ENCODE measurements around the gene LY6G6C. TPM values are rescaled to one million over a fixed set of nuclear protein-coding genes. Genes with fewer than 3 reads are reported as not detected.
A peak's percentile ranks its signal among the peaks of the same experiment; 100 is the strongest.

The LY6G6C gene
- total RNA-seq, 1 experiment from 2014 or later = not detected

DNA sequence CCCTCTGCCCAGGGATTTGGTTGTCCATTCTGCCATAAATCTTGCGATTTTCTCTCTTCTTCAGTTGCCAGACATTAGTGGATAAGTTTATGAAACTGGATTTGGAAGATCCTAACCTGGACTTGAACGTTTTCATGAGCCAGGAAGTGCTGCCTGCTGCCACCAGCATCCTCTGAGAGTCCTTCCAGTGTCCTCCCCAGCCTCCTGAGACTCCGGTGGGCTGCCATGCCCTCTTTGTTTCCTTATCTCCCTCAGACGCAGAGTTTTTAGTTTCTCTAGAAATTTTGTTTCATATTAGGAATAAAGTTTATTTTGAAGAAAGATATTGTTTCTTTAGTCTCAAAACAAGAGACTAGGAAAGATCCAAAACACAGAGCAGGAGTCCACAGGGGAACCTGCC lies 40.8 kb upstream of the LY6G6C start, which contains the start of gene SAPCD1:
Gene SAPCD1 (plus strand): TSS at position 301 of the 400 bp plus-strand sequence. CDS start 399 bp downstream, outside the sequence.
- intact Hi-C loops (cut with micrococcal nuclease; ENCODE audit: unreplicated experiment) = no loop called here
- TF ChIP-seq, protein P1, sequence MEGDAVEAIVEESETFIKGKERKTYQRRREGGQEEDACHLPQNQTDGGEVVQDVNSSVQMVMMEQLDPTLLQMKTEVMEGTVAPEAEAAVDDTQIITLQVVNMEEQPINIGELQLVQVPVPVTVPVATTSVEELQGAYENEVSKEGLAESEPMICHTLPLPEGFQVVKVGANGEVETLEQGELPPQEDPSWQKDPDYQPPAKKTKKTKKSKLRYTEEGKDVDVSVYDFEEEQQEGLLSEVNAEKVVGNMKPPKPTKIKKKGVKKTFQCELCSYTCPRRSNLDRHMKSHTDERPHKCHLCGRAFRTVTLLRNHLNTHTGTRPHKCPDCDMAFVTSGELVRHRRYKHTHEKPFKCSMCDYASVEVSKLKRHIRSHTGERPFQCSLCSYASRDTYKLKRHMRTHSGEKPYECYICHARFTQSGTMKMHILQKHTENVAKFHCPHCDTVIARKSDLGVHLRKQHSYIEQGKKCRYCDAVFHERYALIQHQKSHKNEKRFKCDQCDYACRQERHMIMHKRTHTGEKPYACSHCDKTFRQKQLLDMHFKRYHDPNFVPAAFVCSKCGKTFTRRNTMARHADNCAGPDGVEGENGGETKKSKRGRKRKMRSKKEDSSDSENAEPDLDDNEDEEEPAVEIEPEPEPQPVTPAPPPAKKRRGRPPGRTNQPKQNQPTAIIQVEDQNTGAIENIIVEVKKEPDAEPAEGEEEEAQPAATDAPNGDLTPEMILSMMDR (IDR thresholded peaks at IDR 0.05; ENCODE audit: unreplicated experiment) = no peak
- Mint-ChIP-seq H3K4me1 (ENCODE audit: low read depth, unreplicated experiment) (peaks cover 17% of the 10 kb centered on the region), H3K9me3 (ENCODE audit: low read depth, unreplicated experiment) (no peaks in the 10 kb centered on the region), H3K4me3 (ENCODE audit: low read depth, unreplicated experiment) (no peak within 1 kb of the TSS), H3K27ac (ENCODE audit: unreplicated experiment) (peak within 1 kb of the TSS; percentile 6), H3K36me3 (ENCODE audit: insufficient read depth, unreplicated experiment) (peaks cover 43% of the 10 kb centered on the region), H3K27me3 (ENCODE audit: unreplicated experiment) (no peaks in the 10 kb centered on the region)
- no TSS peak for BruUV-seq (replicated peaks)
- DNase-seq = no peak
- CTCF ChIA-PET = no interaction called here

DNA sequence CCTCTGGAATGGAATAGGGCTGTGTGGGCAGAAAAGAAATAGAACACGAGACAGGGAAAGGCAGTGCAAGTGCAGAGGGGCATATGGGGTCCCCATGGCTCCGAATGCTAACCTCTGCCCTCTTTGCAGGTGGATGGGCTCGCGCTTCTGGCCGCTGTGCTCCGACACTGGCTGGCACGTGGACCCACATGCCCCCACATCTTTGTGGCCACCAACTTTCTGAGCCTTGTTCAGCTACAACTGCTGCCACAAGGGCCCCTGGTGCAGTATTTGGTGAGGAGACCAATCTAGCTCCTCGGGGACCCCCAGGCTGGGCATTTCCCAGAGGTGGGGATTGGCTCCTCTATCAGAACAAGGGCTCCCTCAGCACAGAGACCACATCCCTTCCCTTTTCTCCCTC lies 39.8 kb upstream of the LY6G6C start:
- CTCF ChIA-PET = no interaction called here
- H3K4me3 Mint-ChIP-seq (ENCODE audit: low read depth, unreplicated experiment) = no peak overlapping the region
- intact Hi-C loops (cut with micrococcal nuclease; ENCODE audit: unreplicated experiment) = no loop called here
- BruUV-seq (replicated peaks) = no TSS peak
- DNase-seq = no peak
- H3K4me1 Mint-ChIP-seq (ENCODE audit: low read depth, unreplicated experiment) = peaks cover 17% of the 10 kb centered on the region
- TF ChIP-seq, protein P1 (IDR thresholded peaks at IDR 0.05; ENCODE audit: unreplicated experiment) = no peak
- no peak overlapping the region for H3K27ac Mint-ChIP-seq (ENCODE audit: unreplicated experiment)
- no peaks in the 10 kb centered on the region for H3K9me3 Mint-ChIP-seq (ENCODE audit: low read depth, unreplicated experiment)
- H3K36me3 Mint-ChIP-seq (ENCODE audit: insufficient read depth, unreplicated experiment) = peaks cover 52% of the 10 kb centered on the region
- no peaks in the 10 kb centered on the region for H3K27me3 Mint-ChIP-seq (ENCODE audit: unreplicated experiment)

DNA sequence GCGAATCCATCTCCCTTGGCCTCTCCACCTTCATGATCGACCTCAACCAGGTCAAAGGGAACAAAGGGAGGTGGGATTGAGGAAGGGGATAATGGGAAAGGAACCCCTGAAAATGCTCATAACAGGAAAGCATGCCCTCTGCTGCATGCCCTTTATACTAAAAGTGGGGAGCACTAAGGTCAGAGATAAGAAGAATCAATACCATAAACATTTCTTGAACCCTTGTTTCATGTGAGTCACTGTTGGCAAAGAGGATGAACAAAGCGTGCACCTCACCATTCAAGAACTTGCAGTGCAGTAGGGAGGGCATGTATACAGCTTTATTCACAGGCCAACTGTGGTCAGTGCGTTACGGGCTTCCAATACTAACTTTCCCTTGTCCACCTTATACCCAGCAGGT lies 39.2 kb upstream of the LY6G6C start:
- BruUV-seq (replicated peaks) = no TSS peak
- TF ChIP-seq, protein P1 (IDR thresholded peaks at IDR 0.05; ENCODE audit: unreplicated experiment) = no peak
- intact Hi-C loops (cut with micrococcal nuclease; ENCODE audit: unreplicated experiment) = no loop called here

DNA sequence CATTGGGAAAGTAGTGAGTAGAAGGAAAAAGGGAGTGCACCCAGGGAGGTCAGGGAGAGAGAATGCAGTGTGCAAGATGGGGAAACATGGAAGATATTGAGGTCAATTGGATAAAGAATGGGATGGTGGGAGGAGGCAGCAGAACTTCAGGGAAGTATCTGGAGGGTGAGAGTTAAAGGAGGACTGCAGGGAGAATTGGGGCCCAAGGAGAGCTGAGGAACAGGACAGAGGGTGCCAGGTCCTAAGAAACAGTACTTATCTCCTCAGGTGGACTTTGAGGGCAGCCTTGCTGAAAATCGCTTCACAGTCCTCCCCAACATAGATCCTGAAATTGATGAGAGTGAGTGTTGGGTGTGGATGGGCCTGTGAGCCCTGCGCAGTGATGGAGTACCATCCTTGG lies 36.7 kb upstream of the LY6G6C start:
- Mint-ChIP-seq H3K4me1 (ENCODE audit: low read depth, unreplicated experiment) (peaks cover 11% of the 10 kb centered on the region), H3K4me3 (ENCODE audit: low read depth, unreplicated experiment) (no peak overlapping the region), H3K36me3 (ENCODE audit: insufficient read depth, unreplicated experiment) (peaks cover 48% of the 10 kb centered on the region), H3K27ac (ENCODE audit: unreplicated experiment) (no peak overlapping the region), H3K27me3 (ENCODE audit: unreplicated experiment) (no peaks in the 10 kb centered on the region), H3K9me3 (ENCODE audit: low read depth, unreplicated experiment) (no peaks in the 10 kb centered on the region)
- TF ChIP-seq, protein P1 (IDR thresholded peaks at IDR 0.05; ENCODE audit: unreplicated experiment) = no peak
- DNase-seq = no peak
- intact Hi-C loops (cut with micrococcal nuclease; ENCODE audit: unreplicated experiment) = no loop called here
- no TSS peak for BruUV-seq (replicated peaks)
- CTCF ChIA-PET = interaction anchor here (0.6 to 2.2 kb wide), 2 partner anchors 12 to 38 kb away, joined by 3 to 7 read pairs; no protein-coding TSS in a partner anchor

More for the DNA sequence above, 39.2 kb upstream of the LY6G6C start:
- no peaks in the 10 kb centered on the region for H3K9me3 Mint-ChIP-seq (ENCODE audit: low read depth, unreplicated experiment)
- no peak overlapping the region for H3K4me3 Mint-ChIP-seq (ENCODE audit: low read depth, unreplicated experiment)
- no peak overlapping the region for H3K27ac Mint-ChIP-seq (ENCODE audit: unreplicated experiment)
- no peaks in the 10 kb centered on the region for H3K27me3 Mint-ChIP-seq (ENCODE audit: unreplicated experiment)
- H3K4me1 Mint-ChIP-seq (ENCODE audit: low read depth, unreplicated experiment) = peaks cover 17% of the 10 kb centered on the region
- CTCF ChIA-PET = interaction anchor here (1.0 kb wide), 1 partner anchor 21 kb away, joined by 3 read pairs; the partner anchor contains the start of gene MSH5
- H3K36me3 Mint-ChIP-seq (ENCODE audit: insufficient read depth, unreplicated experiment) = peaks cover 48% of the 10 kb centered on the region
- DNase-seq = no peak
